ENCODE results near the gene FBXL16.
A peak's percentile ranks its signal among the peaks of the same experiment; 100 is the strongest.

Gene FBXL16

DNA sequence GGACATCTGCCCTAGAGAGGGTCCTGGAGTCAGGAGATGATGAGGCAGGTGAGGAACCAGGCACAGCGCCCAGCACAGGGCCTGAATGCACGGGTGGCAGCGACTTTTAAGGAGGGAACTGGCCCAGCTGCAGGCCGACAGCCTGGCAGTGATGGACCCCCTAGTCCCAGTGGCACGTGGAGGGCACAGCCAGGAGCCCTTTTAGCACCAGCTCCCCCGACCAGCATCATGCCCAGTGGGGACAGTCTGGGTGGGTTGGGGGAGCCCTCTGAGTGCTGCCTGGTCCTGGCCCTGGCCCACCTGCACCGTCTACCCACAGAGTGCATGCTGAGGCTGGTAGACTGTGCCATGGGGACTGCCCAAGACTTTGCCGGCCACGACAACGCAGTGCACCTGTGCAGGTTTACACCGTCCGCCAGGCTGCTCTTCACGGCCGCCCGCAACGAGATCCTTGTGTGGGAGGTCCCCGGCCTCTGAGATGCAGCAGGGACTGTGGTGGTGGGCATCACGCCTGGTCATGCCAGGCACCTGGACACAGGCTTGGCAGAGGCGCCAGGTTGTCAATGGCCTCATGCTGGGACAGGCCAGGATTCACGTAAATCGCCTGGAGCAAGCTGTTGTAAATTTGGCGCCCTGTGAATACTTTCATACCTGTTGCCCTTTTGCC lies 38.4 kb downstream of the FBXL16 start:
- DNase-seq (ENCODE audit: low read depth in 2 of 2, low spot score in 1 of 2), result no peak

DNA sequence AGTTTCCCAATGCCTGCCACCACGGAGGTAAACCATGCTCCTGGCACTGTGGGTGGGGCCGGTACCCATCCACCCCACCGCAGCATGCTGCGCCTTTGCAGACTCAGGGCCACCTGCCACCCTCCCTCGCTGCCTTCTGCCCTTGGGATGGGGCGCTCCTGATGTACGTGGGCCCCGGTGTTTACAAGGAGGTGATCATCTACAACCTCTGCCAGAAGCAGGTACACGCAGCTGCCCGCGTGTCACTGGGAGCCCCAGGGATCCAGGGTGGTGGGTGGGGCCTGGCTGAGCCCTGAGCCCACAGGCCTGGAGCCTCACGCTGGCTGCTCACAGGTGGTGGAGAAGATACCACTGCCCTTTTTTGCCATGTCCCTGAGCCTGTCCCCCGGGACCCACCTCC lies 39.0 kb downstream of the FBXL16 start:
- DNase-seq (ENCODE audit: low read depth in 2 of 2, low spot score in 1 of 2), result no peak

DNA sequence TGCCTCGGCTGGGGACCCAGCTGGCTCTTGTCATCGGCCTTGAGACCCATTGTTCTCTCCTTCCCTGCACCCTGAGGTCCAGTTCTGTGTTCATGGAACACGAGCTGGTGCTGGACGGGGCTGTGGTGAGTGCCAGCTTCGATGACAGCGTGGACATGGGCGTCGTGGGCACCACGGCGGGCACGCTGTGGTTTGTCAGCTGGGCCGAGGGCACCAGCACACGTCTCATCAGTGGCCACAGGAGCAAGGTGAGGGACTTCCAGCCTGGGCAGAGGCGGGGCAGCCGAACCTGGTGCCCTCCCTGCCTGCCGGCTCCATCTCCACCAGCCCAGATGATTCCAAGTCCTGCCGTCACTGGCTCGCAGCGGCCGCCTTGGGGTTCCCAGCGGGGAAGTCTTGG lies 43.0 kb downstream of the FBXL16 start:
- DNase-seq (ENCODE audit: low read depth in 2 of 2, low spot score in 1 of 2), result no peak

DNA sequence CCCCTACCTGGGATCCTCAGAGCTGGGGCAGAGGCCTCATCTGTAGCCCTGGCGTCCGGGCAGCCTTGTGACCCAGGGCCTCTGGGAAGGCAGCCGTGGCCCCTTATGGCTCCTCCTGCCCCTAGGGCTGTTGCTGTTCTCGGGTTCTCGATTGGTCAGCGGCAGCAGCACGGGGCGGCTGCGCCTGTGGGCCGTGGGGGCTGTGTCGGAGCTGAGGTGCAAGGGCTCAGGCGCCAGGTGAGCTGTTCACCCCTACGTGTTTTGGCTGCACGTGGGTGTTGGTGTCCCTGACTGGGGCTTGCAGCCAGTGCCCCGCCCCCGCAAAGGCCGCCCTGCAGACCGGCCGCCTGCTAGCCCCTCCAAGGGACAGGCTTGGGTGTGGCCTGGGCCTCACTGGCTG lies 43.5 kb downstream of the FBXL16 start:
- DNase-seq (ENCODE audit: low read depth in 2 of 2, low spot score in 1 of 2), result no peak

DNA sequence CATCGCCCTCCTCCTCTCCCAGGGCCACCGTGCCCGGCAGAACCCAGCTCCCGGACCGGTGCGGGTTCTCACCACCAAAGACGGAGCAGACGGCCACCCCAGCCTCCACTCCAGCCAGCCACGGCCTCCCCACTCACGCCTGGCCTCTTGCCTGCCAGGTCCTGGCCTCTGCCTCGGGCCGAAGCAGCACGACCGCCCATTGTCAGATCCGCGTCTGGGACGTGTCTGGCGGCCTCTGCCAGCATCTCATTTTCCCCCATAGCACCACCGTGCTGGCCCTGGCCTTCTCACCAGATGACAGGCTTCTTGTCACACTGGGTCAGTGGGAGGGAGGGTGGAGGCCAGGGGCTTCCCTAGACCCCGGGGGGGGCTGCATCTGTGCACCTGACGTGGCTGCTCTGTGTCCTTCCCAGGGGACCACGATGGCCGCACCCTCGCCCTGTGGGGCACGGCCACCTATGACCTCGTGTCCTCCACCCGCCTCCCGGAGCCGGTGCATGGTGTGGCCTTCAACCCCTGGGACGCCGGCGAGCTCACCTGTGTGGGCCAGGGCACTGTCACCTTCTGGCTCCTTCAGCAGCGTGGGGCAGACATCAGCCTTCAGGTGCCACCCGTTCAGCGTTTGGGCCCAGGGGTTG lies 44.3 kb downstream of the FBXL16 start:
- DNase-seq (ENCODE audit: low read depth in 2 of 2, low spot score in 1 of 2), result no peak

DNA sequence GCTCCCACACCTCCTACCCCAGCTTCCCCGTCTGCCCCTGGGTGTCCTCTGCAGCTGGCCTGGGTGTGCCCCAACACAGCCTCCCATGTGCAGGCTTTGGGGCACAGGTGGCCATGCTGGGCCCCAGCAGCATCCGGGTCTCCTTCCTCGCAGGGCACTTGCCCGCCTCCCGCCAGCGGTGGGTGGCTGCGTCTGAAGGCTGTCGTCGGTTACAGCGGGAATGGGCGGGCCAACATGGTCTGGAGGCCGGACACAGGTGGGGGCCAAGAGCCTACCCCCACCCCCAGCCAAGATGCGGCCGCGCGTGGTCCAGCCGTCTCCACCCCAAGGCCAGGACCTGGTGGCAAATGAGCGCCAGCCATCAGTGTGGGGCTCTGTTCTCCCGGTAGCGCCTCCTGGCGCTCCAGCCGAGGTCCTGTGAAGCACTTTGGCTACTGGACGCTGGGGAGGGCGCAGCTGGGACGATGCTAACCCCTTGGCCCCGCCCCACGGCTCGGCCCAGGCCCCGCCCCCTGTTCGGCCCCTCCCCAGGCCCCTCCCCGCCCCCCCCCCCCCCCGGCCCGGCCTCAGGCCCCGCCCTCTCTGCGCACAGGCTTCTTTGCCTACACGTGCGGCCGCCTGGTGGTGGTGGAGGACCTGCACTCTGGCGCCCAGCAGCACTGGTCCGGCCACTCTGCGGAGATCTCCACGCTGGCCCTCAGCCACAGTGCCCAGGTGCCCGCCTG lies 45.0 kb downstream of the FBXL16 start:
- DNase-seq (ENCODE audit: low read depth in 2 of 2, low spot score in 1 of 2), result peak in 1 of 2 donors; percentile 41

DNA sequence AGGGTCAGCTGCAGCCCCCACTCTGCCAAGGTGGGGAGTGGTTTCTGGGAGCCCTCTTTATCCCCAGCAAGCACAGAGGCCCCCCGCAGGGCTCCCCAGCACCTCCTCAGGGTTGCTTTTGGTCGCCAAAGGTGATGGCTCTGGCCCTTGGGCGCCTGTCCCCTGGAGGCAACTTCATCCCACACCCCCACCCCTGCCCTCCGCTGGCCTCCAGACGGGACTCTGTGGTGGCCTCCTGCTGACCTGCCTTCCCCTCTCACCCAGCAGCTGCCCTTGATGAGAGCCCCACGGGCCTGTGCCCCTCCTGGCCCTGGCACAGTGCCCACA lies 45.5 kb downstream of the FBXL16 start:
- no peak for DNase-seq (ENCODE audit: low read depth in 2 of 2, low spot score in 1 of 2)

DNA sequence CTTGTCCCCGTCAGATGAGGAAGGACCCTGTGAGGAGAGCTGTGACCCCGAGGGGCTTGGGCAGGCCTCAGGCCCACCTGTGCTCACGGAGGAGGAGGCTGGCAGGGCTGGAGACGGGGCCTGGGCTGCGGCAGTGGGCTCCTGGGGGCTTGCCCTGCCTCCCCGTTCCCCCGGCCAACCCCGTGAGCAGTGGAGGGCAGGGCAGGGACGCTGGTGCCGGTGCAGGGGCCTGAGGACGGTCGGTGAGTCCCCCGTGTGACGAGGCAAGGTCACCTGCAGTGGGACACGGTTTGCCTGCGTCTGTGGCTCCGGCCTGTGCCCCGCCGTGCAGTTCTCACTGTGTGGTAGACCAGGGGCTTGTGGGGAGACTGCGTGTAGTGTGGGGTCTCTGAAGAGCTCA lies 46.0 kb downstream of the FBXL16 start:
- DNase-seq (ENCODE audit: low read depth in 2 of 2, low spot score in 1 of 2), result no peak

DNA sequence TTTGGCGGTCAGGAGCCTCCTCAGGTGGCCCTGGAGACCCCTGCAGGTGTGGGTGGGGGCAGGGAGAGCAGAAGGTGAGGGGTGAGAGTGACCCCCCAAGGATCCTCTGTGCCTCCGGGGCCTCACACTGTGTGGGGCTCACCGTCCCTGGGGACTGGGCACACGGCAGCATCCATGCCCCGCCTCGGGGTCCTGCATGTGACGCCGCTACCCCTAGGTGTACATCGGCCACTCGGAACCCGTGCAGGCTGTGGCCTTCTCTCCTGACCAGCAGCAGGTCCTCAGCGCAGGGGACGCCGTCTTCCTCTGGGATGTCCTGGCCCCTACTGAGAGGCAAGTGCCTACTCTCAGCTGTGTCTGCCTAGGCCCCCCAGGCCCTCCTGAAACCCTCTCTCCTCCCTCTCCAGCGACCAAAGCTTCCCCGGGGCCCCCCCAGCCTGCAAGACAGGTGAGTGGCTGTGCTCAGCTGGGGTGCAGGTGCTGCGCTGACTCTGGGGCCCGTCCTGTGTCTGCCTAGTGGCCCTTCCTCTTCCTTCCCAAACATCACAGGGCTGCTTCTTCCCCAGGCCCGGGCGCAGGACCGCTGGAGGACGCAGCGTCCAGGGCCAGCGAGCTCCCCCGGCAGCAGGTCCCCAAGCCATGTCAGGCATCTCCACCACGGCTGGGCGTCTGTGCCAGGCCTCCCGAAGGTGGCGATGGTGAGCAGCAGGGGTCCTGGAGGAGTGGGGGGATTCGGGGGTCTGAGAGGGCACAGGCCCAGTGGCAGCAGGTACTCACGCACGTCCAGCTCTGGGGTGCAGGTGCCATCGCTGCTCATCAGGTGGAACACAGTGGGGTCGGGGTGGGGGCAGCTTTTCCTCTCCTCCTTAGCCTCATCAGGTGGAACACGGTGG lies 46.7 kb downstream of the FBXL16 start:
- DNase-seq (ENCODE audit: low read depth in 2 of 2, low spot score in 1 of 2), result no peak

DNA sequence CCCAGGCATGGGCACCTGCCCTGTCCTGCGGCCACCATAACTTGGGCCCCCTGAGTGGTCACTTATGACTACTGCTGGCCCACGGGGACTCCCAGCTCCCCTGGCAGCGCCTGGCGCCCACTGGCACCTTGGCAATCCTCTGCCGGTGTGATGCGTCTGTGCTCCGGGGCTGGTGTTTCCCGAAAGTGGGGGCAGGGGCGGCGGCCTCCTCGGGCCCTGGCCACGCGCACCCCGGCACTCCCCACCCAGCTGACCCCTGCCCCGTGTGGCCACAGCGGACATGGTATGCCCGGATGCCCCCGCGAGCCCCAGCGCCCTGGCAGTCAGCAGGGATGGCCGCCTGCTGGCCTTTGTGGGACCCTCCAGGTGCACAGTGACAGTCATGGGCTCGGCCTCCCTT lies 48.1 kb downstream of the FBXL16 start:
- no peak for DNase-seq (ENCODE audit: low read depth in 2 of 2, low spot score in 1 of 2)

DNA sequence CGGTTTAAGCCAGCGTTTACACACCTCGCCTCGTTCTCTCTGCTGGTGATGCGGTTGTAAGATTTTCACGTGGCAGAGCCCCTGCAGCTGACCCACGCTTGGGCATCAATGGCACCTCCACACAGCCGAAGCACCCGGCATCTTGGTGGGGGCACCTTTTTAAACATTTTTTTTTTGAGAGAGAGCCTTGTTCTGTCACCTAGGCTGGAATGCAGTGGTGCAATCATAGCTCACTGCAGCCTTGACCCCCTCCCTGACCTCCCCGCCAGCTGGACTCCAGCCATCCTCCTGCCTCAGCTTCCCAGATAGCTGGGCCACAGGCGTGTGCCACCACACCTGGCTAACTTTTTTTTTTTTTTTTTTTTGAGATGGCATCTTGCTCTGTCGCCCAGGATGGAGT lies 51.6 kb downstream of the FBXL16 start:
- DNase-seq (ENCODE audit: low read depth in 2 of 2, low spot score in 1 of 2), result no peak

DNA sequence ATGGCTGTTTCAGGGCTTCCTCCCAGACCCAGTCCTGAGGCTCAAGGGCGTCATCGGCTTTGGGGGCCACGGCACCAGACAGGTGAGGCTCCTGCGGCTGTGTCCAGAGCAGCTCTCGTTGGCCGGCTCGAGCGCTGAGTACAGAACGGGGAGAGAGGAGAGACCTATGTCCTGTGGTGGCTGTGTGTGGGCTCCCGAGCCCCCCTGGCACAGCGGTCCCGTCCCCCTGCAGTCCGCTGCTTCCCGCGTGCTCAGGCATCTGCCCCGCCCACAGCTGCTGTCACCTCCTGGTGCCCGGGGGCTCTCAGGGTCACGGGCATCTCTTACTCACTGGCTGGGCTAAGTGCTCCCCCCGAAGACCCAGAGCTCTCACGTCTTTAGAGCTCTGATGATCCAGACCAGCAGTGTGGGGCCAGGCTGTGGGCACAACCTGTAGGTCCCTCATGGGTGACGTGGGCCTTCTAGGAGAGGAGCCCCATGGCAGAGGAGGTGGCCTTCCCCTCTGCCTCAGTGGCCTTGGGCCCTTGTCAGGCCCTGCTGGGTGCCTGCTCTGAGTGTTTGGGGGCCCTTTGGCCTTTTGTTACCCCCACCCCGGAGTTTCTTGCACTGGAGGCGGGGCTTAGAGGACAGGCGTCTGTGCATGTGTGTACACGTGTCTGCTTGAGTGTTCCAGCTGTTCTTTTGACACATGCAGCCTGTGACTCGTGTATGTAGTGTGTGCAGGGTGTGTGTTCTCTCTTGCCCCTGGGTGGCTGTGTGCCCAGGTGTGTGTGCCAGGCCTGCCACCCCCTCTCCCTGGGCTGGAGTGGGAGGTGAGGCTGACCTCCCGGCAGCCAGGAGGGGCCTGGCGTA lies 52.9 kb downstream of the FBXL16 start:
- no peak for DNase-seq (ENCODE audit: low read depth in 2 of 2, low spot score in 1 of 2)

DNA sequence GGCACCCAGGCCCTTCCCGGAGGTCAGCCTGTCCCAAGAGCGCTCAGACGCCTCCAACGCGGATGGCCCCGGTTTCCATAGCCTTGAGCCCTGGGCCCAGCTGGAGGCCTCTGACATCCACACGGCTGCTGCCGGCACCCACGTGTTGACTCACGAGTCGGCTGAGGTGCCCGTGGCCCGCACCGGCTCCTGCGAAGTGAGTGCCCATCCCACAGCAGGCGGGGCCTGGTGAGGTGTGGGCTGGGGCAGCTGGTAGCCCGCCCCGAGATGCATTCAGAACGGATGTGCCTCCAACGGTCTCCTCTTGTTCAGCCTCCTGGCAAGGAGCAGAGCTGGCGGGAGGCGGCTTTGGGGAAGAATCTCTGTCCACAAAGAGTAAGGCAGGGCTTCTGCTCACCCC lies 53.8 kb downstream of the FBXL16 start:
- no peak for DNase-seq (ENCODE audit: low read depth in 2 of 2, low spot score in 1 of 2)

DNA sequence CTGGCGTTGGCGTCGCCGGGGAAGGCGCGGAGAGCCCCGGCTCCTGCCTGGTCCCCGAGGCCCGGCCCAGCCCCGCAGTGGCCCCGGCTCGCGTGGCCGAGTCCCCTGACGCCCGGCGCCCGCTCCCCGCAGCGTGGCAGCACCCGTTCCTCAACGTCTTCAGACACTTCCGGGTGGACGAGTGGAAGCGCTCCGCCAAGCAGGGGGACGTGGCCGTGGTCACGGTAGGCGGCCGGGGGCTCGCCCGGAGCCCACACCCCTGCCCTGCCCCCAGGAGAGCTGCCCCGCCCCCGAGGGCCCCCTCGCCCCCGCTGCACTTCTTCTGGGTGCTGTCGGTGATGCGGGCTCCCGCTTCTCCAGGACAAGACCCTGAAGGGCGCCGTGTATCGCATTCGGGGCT lies 56.0 kb downstream of the FBXL16 start:
- no peak for DNase-seq (ENCODE audit: low read depth in 2 of 2, low spot score in 1 of 2)

DNA sequence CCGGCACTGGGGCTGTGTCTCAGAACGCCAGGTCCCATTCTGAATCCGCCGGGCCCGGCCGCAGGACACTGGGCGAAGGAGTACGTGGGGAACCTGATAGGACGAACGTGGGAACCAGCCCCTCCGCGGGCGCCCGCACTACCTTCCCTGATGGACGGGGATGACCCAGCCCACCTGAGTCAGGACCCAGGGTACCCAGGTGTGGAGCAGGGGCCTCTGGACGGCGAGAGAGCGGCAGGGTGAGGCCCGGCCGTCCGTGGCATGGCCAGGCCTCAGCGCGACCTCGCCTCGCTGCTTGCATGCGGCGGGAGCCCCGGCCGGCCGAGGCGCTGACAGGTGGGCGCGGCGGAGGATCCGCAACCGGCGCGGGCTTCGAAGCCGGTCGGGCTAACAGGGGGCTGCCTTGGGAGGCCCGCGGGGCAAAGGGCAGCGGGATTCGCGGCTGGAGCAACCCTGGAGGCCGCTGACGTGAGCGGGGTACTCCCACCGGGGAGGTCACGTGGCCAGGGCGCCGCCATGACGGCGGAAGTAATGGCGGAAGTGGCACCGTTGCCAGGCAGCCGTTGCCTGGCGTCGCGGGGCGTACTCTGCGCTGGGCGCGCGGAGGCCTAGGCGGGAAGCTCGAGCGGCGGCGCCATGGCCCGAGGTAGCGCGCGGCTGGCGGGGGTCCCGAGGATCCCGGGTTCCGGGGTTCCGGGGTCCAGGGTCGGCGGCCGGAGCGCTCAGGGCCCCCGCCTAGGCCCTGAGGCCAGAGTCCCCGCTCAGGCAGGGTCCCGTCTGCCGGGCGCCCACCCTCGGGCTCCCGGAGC lies 56.6 kb downstream of the FBXL16 start, which contains the start of gene WDR90:
Gene WDR90 (plus strand): TSS at position 585 of the 809 bp plus-strand sequence. CDS start 52 bp downstream, at position 637.
- DNase-seq (ENCODE audit: low read depth in 2 of 2, low spot score in 1 of 2), result peak; percentile 75 to 86

DNA sequence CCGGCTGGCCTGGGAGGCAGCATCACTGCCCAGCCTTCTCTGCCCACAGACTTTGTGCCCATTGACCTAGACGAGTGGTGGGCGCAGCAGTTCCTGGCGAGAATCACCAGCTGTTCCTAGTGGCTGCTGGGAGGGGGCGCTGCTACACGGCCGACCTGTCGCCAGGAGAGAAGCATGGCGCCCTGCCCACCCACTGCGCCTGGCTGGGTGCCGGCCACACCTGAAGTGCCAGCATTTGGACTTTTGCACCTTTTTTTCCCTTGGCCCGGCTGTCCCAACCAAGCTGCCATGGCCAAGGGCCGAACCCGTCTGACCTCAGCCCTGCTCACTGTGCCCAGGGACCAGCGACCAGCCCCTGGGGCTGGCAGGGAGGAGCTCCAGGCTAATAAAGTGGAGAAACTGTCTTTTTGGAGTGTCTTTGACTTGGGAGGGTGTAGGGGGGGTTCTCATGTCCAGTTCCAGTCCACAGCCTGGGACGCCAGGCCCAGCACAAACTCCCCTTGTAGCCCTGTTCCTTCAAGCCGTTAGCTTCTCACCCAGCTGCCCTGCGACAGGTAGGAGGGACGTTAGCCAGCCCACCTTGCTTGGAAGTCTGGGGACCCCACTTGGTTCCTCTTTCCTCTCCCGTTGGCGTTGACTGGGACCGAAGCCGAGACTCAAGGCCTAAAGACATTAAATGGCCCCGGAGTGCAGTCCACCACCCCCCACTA lies 57.4 kb downstream of the FBXL16 start:
- DNase-seq (ENCODE audit: low read depth in 2 of 2, low spot score in 1 of 2), result no peak

DNA sequence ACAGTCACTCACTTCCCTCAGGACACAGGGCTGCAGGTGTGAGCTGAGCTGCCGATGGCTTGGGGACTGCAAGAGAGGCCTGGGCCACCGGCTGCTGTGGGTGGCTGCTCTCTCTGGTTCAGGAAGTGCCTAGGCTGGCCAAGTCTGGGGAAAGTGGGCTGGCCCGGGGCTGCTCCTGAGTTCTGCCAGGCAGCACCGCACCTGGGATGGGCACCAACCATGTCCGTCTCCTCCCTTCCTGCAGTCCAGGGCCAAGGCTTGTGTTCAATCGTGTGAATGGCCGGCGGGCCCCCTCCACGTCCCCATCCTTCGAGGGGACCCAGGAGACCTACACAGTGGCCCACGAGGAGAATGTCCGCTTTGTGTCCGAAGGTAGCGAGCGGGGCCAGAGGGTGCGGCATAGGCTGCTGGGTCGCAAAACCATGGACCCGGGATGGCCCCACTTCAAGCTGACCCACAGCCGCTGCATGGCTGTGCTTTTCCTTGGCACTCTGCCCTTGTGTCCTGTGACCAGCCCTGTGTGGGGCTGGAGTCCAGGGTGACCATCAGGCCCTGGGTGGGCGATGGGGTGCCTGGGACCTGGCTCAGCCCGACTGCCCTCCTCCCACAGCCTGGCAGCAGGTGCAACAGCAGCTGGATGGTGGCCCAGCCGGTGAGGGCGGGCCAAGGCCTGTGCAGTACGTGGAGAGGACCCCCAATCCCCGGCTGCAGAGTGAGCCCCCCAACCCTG lies 58.3 kb downstream of the FBXL16 start:
- no peak for DNase-seq (ENCODE audit: low read depth in 2 of 2, low spot score in 1 of 2)

DNA sequence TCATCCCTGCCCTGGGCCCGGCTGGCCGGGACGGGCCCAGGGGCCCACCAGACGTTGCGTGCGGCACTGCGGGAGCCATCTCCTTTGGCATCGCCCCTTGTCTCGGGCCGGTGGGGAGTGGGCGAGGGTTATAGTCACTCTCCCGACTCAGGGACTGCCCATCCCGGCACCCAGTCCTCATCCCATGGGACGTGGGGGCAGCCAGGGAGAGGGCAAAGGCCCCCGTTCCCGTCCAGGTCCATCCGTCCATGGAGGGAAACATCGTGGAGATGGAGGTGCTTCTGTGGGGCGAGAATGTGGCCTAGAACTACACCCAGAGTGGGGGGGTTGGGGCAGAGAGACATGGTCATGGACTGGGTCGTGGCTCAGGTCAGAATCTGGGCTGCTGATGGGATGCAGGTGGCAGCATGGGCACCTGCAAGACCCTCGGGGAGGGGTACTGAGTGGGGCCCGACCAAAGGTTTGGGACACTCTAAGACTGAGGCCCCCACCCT lies 58.9 kb downstream of the FBXL16 start:
- no peak for DNase-seq (ENCODE audit: low read depth in 2 of 2, low spot score in 1 of 2)

All from stimulated activated CD8-positive, alpha-beta memory T cell treated with anti-CD3 and anti-CD28 coated beads, Interleukin-4, amount 100 ng/mL, for 1 hour (primary cell).